PC-3 (cell line): ENCODE results near the gene VDR.

Source experiments
- CTCF ChIP-seq: fragments of 300-600 bp; sonication (generic); conservative IDR thresholded peaks from 2 replicates; pipeline ENCODE4 v1.5.1; 2017; ENCODE audit warnings: antibody characterized with exemption, low read depth, mild to moderate bottlenecking, low read length
- EZH2 ChIP-seq: fragments of 300-600 bp; sonication (generic); IDR thresholded peaks from one replicate; pipeline ENCODE4 v1.6.1; 2017; ENCODE audit warnings: antibody characterized with exemption, mild to moderate bottlenecking, low read length; ENCODE audit not compliant: unreplicated experiment

DNA sequence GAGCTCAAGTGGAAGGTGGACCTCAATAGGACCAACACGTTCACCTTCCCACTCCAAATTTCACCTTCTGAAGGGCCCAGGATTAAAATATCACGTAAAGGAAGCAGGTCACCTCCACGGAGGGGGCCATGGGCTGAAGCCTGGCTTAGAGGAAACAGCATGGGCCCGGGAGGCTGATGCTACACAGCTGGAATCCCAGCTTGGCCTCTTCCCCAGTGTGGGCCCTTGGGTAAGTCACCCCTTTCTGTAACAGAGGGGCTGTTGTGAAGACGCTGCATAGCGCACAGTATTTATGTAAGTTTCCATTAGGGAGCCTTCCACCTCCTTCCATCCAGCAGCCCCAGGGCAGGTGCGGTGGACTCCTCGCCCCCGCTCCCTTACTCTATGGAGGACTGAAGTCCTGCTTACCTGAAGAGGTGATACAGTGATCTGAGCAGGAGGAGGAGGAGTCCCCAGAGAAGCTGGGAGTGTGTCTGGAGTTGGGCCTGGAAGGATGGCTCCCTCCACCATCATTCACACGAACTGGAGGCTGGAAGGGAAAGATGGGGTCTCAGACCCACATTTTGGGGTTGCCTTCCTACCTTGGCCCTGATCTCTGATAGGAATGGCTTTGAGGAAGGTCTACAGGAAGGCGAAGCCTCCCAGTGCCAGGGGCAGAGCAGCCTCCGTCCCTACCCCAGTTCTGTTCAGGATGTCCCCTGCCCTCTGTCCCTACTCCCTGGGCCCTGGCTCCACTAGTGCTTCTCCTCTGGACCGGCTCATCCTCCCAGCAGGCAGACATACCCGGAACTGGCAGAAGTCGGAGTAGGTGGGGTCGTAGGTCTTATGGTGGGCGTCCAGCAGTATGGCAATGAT is 47.8 kb downstream of the VDR start:
- TF ChIP-seq CTCF (no peak), EZH2 (no peak)
